Measurements from ENCODE around the gene PLD1.
"Not testable (repeated sequence)": the region's sequence is repeated elsewhere in the genome, so short reads cannot be mapped to it uniquely, and the experiment has no call there.

PLD1 gene

GRCh38 chr3:171643681-171644080, 166.6 kb downstream of the PLD1 start:
- no peak for TF ChIP-seq CTCF (IDR thresholded peaks at IDR 0.05; ENCODE audit: low read depth, low read length)

DNA sequence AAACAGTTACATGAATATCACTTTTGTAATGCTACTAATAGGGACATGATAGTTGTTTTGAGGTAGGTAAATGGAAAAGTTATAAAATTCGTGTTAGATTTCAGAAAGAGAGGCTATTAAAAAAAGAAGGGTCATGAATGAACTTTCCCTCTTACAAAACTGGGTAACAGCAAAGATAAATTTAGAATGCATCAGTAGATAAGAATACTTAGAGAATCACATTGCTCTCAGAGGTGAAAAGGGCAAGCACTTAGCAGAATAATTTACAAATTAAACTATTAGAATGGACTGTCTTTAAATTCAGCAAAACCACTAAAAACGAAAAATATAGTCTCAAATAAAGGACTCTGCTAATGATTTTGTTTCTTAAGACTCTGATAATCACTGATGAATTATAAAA, 167.2 kb downstream of the PLD1 start:
- TF ChIP-seq CTCF (IDR thresholded peaks at IDR 0.05; ENCODE audit: low read depth, low read length), result no peak
- H3K36me3 ChIP-seq, result no peaks in the 10 kb centered on the region
- H3K4me3 ChIP-seq (ENCODE audit: low read depth, low read length), result no peak overlapping the region
- DNase-seq, result no peak
- H3K4me1 ChIP-seq, result peaks cover 6% of the 10 kb centered on the region
- no peaks in the 10 kb centered on the region for H3K9me3 ChIP-seq
- no peaks in the 10 kb centered on the region for H3K27me3 ChIP-seq

More at GRCh38 chr3:171643681-171644080, 166.6 kb downstream of the PLD1 start:
- Histone ChIP-seq H3K36me3 (no peaks in the 10 kb centered on the region), H3K4me1 (peaks cover 6% of the 10 kb centered on the region), H3K27me3 (no peaks in the 10 kb centered on the region), H3K9me3 (no peaks in the 10 kb centered on the region), H3K4me3 (ENCODE audit: low read depth, low read length) (no peak overlapping the region)
- no peak for DNase-seq

- no peak for DNase-seq
- H3K4me1 ChIP-seq, result no peaks in the 10 kb centered on the region
- H3K36me3 ChIP-seq, result no peaks in the 10 kb centered on the region
- no peaks in the 10 kb centered on the region for H3K9me3 ChIP-seq
- no peak overlapping the region for H3K4me3 ChIP-seq (ENCODE audit: low read depth, low read length)
- no peaks in the 10 kb centered on the region for H3K27me3 ChIP-seq
- TF ChIP-seq CTCF (IDR thresholded peaks at IDR 0.05; ENCODE audit: low read depth, low read length), result peak; percentile 22; the same call in 1 of the 2 replicates
Observed at GRCh38 chr3:171640520-171641412, 169.5 kb downstream of the PLD1 start.

GRCh38 chr3:171636666-171637065, 173.6 kb downstream of the PLD1 start:
- Histone ChIP-seq H3K9me3 (no peaks in the 10 kb centered on the region), H3K36me3 (no peaks in the 10 kb centered on the region), H3K4me3 (ENCODE audit: low read depth, low read length) (no peak overlapping the region), H3K4me1 (no peaks in the 10 kb centered on the region), H3K27me3 (no peaks in the 10 kb centered on the region)
- no peak for DNase-seq
- no peak for TF ChIP-seq CTCF (IDR thresholded peaks at IDR 0.05; ENCODE audit: low read depth, low read length)

GRCh38 chr3:171632766-171633165, 177.5 kb downstream of the PLD1 start:
- Histone ChIP-seq H3K36me3 (no peaks in the 10 kb centered on the region), H3K27me3 (no peaks in the 10 kb centered on the region), H3K4me1 (no peaks in the 10 kb centered on the region), H3K4me3 (ENCODE audit: low read depth, low read length) (no peak overlapping the region), H3K9me3 (no peaks in the 10 kb centered on the region)
- no peak for DNase-seq
- no peak for TF ChIP-seq CTCF (IDR thresholded peaks at IDR 0.05; ENCODE audit: low read depth, low read length)

GRCh38 chr3:171626799-171627198, 183.5 kb downstream of the PLD1 start:
- not testable (repeated sequence) for H3K4me1 ChIP-seq; H3K4me3 ChIP-seq (ENCODE audit: low read depth, low read length); H3K36me3 ChIP-seq; DNase-seq; H3K9me3 ChIP-seq; H3K27me3 ChIP-seq

Measured in BE2C (cell line).